ENCODE data around the gene CFAP68. TPM values are rescaled to one million over a fixed set of nuclear protein-coding genes. Genes with fewer than 3 reads are reported as not detected.

The CFAP68 gene
- total RNA-seq, 4 donors from 2014 or later: 25.3 to 29.3 (median 28.1) TPM

DNA sequence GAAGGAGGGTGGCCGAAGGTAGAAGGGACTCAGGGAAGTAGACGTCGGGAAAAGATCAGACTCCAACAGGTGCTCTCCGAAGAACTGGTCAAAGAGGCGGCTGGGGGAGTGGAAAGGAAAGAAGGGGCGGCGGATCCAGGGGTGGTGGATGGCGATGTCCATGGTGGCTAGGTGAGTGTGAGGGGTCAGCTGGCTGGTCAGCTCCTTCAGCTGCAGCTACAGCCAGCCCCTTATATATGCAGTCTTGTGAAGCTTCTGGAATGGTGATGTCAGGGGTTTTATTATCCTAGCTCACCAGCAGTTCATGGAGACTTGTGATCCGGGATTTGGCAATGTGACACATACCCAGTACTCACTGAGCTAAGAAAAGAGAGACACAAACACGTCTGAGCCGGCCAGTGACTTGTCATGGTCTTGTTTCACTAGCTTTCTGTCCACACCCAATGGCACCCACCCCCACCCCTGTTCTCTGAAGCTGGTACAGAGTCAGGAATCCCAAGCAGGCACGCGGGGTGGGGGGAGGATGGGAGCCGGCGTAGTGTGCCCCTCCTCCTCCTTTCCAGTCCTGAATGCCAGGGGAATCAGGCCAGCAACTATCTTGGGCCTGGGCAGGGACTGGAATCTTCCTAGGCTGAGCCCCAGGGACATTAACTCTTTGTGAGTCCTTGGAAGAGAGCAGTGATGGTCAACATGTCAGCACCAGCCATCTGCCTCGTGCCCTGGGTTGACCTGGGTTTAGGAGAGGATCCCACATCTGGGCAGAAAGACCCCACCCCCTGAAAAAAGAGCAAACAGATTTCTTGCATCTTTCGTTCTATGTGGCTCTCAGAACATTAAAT, 32.4 kb downstream of the CFAP68 start, which contains the start of gene CRYAB:
TSS of gene CRYAB (minus strand) at position 208 of the 839 bp plus-strand sequence. CDS start at position 162, 46 bp downstream.
- WGBS, 2 donors: 22 to 27% methylated on average over 17 of the region's 17 CpGs
- Histone ChIP-seq H3K9me3 (no peaks in the 10 kb centered on the region), H3K4me1 (peaks cover 0 to 25% (median 3%) of the 10 kb centered on the region in 4 donors)

DNA sequence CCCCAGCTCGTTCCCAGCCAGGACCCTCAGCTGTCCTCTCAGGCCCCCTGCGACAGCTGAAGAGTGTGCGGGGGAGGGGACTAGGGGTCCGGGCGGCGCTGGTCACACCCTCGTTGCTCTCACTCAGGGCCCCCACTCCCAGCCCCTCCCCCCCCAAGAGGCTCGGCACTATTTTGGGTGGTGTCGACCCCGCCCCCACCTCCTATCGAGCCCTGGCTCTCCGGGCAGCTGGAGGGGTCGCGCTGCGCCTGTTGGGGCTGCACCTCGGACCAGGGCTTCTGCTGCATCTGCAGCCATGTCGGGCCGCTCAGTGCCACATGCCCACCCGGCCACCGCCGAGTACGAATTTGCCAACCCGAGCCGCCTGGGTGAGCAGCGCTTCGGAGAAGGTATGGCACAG, 33.2 kb downstream of the CFAP68 start, which contains the start of gene HSPB2:
TSS of gene HSPB2 (plus strand) at position 200 of the 400 bp plus-strand sequence. CDS start at position 296, 96 bp downstream.
- peak within 1 kb of the TSS; percentile 44 to 65 (median 57) for H3K4me3 ChIP-seq
- TF ChIP-seq POLR2A (IDR thresholded peaks at IDR 0.05): no peak
- TF ChIP-seq EP300 (IDR thresholded peaks at IDR 0.05): no peak
- TF ChIP-seq, protein P1, sequence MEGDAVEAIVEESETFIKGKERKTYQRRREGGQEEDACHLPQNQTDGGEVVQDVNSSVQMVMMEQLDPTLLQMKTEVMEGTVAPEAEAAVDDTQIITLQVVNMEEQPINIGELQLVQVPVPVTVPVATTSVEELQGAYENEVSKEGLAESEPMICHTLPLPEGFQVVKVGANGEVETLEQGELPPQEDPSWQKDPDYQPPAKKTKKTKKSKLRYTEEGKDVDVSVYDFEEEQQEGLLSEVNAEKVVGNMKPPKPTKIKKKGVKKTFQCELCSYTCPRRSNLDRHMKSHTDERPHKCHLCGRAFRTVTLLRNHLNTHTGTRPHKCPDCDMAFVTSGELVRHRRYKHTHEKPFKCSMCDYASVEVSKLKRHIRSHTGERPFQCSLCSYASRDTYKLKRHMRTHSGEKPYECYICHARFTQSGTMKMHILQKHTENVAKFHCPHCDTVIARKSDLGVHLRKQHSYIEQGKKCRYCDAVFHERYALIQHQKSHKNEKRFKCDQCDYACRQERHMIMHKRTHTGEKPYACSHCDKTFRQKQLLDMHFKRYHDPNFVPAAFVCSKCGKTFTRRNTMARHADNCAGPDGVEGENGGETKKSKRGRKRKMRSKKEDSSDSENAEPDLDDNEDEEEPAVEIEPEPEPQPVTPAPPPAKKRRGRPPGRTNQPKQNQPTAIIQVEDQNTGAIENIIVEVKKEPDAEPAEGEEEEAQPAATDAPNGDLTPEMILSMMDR (IDR thresholded peaks at IDR 0.05): no peak
- DNase-seq (ENCODE audit: low spot score in 2 of 2): no peak
- H3K27me3 ChIP-seq: no peaks in the 10 kb centered on the region
- whole genome bisulfite sequencing, 2 donors: 0 to 4% methylated on average over 7 to 20 of the region's 26 CpGs
- peaks cover 0 to 31% (median 0%) of the 10 kb centered on the region in 3 donors for H3K36me3 ChIP-seq
- H3K4me1 ChIP-seq: peaks cover 0 to 25% (median 3%) of the 10 kb centered on the region in 4 donors
- no peaks in the 10 kb centered on the region for H3K9me3 ChIP-seq
- H3K27ac ChIP-seq: peak within 1 kb of the TSS; percentile 85 to 99 (median 94)

More for the DNA sequence above, 32.4 kb downstream of the CFAP68 start, which contains the start of gene CRYAB:
- H3K27ac ChIP-seq: peak within 1 kb of the TSS; percentile 85 to 99 (median 94)
- no peaks in the 10 kb centered on the region for H3K27me3 ChIP-seq
- peaks cover 0 to 34% (median 0%) of the 10 kb centered on the region in 3 donors for H3K36me3 ChIP-seq
- H3K4me3 ChIP-seq: peak within 1 kb of the TSS; percentile 44 to 65 (median 57)
- TF ChIP-seq POLR2A (IDR thresholded peaks at IDR 0.05): peak; percentile 29 to 90
- TF ChIP-seq, protein P1 (IDR thresholded peaks at IDR 0.05): peak in 1 of 5 experiments; percentile 22
- peak; percentile 81 to 98 for TF ChIP-seq EP300 (IDR thresholded peaks at IDR 0.05)
- peak; percentile 85 to 86 for DNase-seq (ENCODE audit: low spot score in 2 of 2)

DNA sequence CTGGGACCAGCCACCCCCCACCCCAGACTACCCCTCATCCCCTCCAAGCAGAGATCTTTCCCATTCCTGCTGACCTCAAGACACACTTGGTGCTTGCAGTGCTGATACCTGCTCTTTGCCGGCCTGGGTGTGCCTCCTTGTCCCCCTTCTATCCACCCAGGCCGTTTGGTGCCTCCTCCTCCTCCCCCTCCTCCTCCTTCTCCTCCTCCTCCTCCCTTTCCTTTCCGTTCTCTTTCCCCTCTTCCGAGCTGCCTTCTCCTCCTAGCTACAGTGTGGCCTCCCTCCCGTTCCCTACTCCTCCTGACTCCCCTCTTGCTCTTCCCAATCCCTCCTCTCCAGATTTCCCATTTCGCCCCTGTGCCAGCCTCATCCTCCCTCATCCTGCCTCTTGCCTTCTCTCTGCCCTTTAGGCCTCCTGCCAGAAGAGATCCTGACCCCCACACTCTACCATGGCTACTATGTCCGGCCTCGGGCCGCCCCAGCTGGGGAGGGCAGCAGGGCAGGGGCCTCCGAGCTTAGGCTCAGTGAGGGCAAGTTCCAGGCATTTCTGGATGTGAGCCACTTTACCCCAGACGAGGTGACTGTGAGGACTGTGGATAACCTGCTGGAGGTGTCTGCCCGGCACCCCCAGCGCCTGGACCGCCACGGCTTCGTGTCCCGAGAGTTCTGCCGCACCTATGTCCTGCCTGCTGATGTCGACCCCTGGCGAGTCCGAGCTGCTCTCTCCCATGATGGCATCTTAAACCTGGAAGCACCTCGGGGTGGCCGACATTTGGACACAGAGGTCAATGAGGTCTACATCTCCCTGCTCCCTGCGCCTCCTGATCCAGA, 33.9 kb downstream of the CFAP68 start:
- peak in 1 of 2 donors; percentile 39 for TF ChIP-seq EP300 (IDR thresholded peaks at IDR 0.05)
- TF ChIP-seq, protein P1 (IDR thresholded peaks at IDR 0.05): no peak
- peak in 1 of 2 donors; percentile 21 for TF ChIP-seq POLR2A (IDR thresholded peaks at IDR 0.05)
- DNase-seq (ENCODE audit: low spot score in 2 of 2): peak in 1 of 2 donors; percentile 41
- H3K9me3 ChIP-seq: no peaks in the 10 kb centered on the region
- H3K27me3 ChIP-seq: no peaks in the 10 kb centered on the region
- peak overlapping the region; percentile 44 to 65 (median 57) for H3K4me3 ChIP-seq
- H3K4me1 ChIP-seq: peaks cover 0 to 21% (median 3%) of the 10 kb centered on the region in 4 donors
- H3K27ac ChIP-seq: peak overlapping the region; percentile 85 to 99 (median 94)
- WGBS, 2 donors: 13 to 35% methylated on average over 18 to 24 of the region's 24 CpGs
- peaks cover 0 to 24% (median 0%) of the 10 kb centered on the region in 3 donors for H3K36me3 ChIP-seq

DNA sequence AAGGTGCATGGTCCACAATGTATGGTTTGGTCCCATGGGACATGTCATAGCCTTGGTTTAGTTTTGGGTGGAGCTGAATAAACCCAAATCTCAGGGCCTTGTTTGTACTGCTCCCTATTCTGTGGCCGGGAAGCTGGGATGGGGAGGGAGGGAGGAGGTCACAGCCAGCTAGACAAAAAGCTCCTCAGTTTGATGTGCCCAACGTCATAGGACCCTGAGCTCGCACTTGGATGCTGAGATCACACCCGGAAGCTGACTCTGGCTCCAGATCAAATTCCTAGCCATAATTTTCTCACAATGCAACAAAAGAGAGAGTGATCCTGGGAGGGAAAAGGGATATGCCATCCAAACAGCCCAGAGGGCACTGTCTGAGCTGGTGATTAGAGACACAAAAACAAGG, 34.7 kb downstream of the CFAP68 start:
- TF ChIP-seq POLR2A (IDR thresholded peaks at IDR 0.05) (peak; percentile 58 to 82), EP300 (IDR thresholded peaks at IDR 0.05) (peak; percentile 79 to 95)
- TF ChIP-seq, protein P1 (IDR thresholded peaks at IDR 0.05): no peak
- peak; percentile 64 to 81 for DNase-seq (ENCODE audit: low spot score in 2 of 2)
- H3K4me1 ChIP-seq: peaks cover 0 to 23% (median 3%) of the 10 kb centered on the region in 4 donors
- H3K9me3 ChIP-seq: no peaks in the 10 kb centered on the region
- peak overlapping the region; percentile 44 to 65 (median 57) for H3K4me3 ChIP-seq
- H3K36me3 ChIP-seq: peaks cover 0 to 17% (median 0%) of the 10 kb centered on the region in 3 donors
- H3K27me3 ChIP-seq: no peaks in the 10 kb centered on the region
- H3K27ac ChIP-seq: peak overlapping the region; percentile 85 to 99 (median 94)
- WGBS, 2 donors: 14 to 24% methylated on average over 4 of the region's 4 CpGs

Measured in tibial nerve (tissue), 4 donors.